ENCODE results near the gene FREM1.

The FREM1 gene

DNA sequence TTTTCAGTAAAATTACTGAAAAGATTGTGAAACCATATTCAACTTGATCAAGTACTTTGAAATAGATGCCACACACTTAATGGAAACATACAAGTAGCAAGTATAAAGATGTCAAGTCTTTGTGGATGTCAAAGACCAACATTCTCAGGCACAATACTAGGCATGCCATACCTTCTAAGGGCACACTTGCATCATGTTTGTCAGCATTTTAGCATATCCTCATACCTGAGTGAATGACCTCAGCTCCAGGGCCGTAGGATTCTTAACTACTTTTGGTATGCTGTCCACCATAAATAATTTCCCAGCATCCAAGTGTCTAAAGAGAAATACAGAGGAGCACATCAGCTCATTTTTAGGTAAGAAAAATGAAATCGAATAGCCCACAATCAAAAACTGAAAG is 86.4 kb downstream of the FREM1 start:
- Histone ChIP-seq H3K9me3 (ENCODE audit: control insufficient read depth in 2 of 2, low read length in 2 of 2) (no peaks in the 10 kb centered on the region), H3K4me3 (ENCODE audit: low read length in 2 of 2) (no peak overlapping the region), H3K27ac (ENCODE audit: low read length) (no peak overlapping the region), H3K9ac (ENCODE audit: low read length in 2 of 2) (no peak overlapping the region), H3K4me1 (ENCODE audit: control insufficient read depth, insufficient read depth, low read length) (no peaks in the 10 kb centered on the region), H3K36me3 (ENCODE audit: control insufficient read depth in 2 of 2, insufficient read depth in 2 of 2, low read length in 2 of 2) (no peaks in the 10 kb centered on the region), H3K27me3 (ENCODE audit: control insufficient read depth in 1 of 2, insufficient read depth in 2 of 2, low read length in 2 of 2) (no peaks in the 10 kb centered on the region)

DNA sequence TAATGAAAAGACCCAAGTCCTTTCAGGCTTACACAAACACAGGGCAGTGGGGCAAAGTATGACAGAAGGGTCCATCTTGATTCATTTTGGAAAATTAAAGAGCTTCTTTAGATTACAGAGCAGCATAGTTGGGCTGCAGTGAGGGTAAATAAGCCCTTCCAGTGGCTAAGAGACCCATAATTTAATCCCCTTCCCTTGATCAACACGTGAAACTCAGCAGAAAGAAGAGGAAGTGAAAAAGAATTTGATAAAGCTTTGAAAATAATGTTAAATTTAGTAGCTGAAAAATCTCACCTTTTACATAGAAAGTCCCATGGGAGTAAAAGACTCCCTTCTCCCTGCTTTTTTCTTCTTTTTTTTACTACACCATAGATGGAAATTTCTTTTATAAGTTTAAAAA is 87.6 kb downstream of the FREM1 start:
- Histone ChIP-seq H3K4me3 (ENCODE audit: low read length in 2 of 2) (no peak overlapping the region), H3K9ac (ENCODE audit: low read length in 2 of 2) (no peak overlapping the region), H3K27ac (ENCODE audit: low read length) (no peak overlapping the region), H3K36me3 (ENCODE audit: control insufficient read depth in 2 of 2, insufficient read depth in 2 of 2, low read length in 2 of 2) (no peaks in the 10 kb centered on the region), H3K27me3 (ENCODE audit: control insufficient read depth in 1 of 2, insufficient read depth in 2 of 2, low read length in 2 of 2) (no peaks in the 10 kb centered on the region), H3K9me3 (ENCODE audit: control insufficient read depth in 2 of 2, low read length in 2 of 2) (no peaks in the 10 kb centered on the region), H3K4me1 (ENCODE audit: control insufficient read depth, insufficient read depth, low read length) (no peaks in the 10 kb centered on the region)

DNA sequence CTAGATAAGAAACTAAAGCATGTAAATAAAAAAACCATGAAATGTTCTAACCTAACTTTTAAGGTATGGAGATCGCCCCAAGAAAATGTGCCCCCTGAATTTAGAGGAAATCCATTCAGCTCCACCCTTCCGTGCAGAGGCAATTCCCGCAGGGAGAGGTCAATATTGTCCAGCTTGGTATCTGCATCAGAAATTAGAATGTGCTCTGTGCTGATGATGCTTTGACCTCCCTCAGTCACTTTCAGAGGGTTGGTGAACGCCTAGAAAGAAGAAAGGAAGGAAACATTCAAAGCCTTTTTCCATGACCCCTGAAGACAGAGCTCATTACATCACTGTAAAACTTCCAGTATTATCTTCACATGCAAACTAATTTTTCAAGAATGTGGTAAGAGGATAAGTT is 91.0 kb downstream of the FREM1 start:
- Histone ChIP-seq H3K4me3 (ENCODE audit: low read length in 2 of 2) (no peak overlapping the region), H3K36me3 (ENCODE audit: control insufficient read depth in 2 of 2, insufficient read depth in 2 of 2, low read length in 2 of 2) (no peaks in the 10 kb centered on the region), H3K9ac (ENCODE audit: low read length in 2 of 2) (no peak overlapping the region), H3K4me1 (ENCODE audit: control insufficient read depth, insufficient read depth, low read length) (no peaks in the 10 kb centered on the region), H3K27ac (ENCODE audit: low read length) (no peak overlapping the region), H3K9me3 (ENCODE audit: control insufficient read depth in 2 of 2, low read length in 2 of 2) (no peaks in the 10 kb centered on the region), H3K27me3 (ENCODE audit: control insufficient read depth in 1 of 2, insufficient read depth in 2 of 2, low read length in 2 of 2) (no peaks in the 10 kb centered on the region)

DNA sequence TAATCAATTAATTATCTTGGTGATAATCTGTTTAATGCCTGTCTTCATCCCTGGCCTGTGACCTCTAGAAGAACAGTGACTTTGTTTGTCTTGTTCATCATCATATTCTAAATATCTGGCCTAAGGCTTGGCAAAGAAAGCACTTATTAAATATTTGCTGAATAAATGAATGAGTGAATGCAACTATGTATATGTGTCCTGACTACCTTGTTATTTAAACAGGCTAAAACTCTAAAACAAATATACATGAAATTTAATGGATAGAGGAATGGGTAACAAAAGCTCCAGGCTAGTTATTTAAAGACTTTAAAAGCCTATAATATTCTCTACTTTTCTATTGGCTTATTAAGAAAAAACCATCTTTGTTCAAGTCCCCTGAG is 96.0 kb downstream of the FREM1 start:
- Histone ChIP-seq H3K4me1 (ENCODE audit: control insufficient read depth, insufficient read depth, low read length) (no peaks in the 10 kb centered on the region), H3K9ac (ENCODE audit: low read length in 2 of 2) (no peak overlapping the region), H3K4me3 (ENCODE audit: low read length in 2 of 2) (no peak overlapping the region), H3K27ac (ENCODE audit: low read length) (no peak overlapping the region), H3K27me3 (ENCODE audit: control insufficient read depth in 1 of 2, insufficient read depth in 2 of 2, low read length in 2 of 2) (no peaks in the 10 kb centered on the region), H3K36me3 (ENCODE audit: control insufficient read depth in 2 of 2, insufficient read depth in 2 of 2, low read length in 2 of 2) (no peaks in the 10 kb centered on the region), H3K9me3 (ENCODE audit: control insufficient read depth in 2 of 2, low read length in 2 of 2) (no peaks in the 10 kb centered on the region)

DNA sequence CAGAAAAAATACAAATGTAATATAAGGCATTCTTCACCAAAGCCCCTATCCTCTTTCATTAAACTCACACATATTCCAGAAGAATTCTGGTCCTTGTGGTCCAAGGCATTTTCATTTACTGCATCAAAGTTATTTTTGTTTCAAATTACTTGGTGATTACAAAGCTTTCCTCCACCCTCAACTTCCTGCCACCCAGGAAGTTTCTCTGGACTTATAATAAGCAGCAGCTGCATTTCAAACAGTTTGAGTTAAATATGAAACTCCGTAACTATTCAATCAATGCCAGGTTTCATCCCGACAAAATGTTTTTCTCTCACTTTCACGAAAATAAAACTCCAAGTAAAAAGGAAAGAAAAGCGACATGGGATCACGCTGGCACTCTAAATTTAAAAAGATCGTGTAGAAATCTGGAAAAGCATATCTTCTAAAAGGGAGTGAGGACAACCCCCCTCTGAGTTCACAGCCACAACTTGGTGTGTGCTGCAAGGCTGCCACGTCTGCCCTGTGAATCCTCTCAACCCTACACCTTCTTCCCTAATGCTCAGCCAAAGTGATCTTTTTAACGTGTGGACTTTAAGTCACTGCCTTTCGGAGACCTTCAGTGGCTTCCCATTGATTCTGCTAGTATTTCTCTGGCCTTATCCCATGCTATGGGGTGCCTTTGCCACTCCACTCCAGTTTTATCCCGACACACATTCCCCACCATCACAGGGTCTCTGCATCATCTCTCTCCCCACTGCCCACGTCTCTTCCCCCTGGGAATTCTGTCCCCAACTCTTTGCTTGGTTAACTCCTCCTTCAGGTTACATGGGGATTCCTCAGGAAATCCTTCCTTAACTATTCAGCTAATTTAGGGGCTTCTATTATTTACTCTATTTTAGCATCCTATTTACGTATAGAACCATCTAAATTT is 96.6 kb downstream of the FREM1 start:
- no peaks in the 10 kb centered on the region for H3K27me3 ChIP-seq (ENCODE audit: control insufficient read depth in 1 of 2, insufficient read depth in 2 of 2, low read length in 2 of 2)
- H3K36me3 ChIP-seq (ENCODE audit: control insufficient read depth in 2 of 2, insufficient read depth in 2 of 2, low read length in 2 of 2): no peaks in the 10 kb centered on the region
- H3K27ac ChIP-seq (ENCODE audit: low read length): no peak overlapping the region
- no peak overlapping the region for H3K9ac ChIP-seq (ENCODE audit: low read length in 2 of 2)
- no peak overlapping the region for H3K4me3 ChIP-seq (ENCODE audit: low read length in 2 of 2)
- no peaks in the 10 kb centered on the region for H3K4me1 ChIP-seq (ENCODE audit: control insufficient read depth, insufficient read depth, low read length)
- no peaks in the 10 kb centered on the region for H3K9me3 ChIP-seq (ENCODE audit: control insufficient read depth in 2 of 2, low read length in 2 of 2)

DNA sequence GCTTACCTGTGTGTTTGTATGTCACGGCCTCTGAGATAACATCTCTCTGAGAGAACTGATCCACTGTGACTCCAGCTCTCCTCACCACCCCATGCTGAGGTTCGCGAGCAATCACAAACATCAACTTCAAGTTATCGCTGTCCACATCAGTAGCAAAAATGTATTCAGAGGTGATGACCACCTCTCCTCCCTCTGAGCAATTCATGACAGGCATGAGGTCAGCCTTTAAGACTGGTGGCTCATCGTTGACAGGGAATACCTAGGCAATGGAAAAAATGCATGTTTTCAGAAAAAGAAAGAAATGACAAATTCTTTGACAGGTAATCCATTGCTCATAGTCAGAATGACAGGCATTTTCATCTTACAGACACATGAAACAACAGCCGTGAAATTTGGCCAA is 97.4 kb downstream of the FREM1 start:
- H3K4me3 ChIP-seq (ENCODE audit: low read length in 2 of 2): no peak overlapping the region
- H3K27me3 ChIP-seq (ENCODE audit: control insufficient read depth in 1 of 2, insufficient read depth in 2 of 2, low read length in 2 of 2): no peaks in the 10 kb centered on the region
- H3K9ac ChIP-seq (ENCODE audit: low read length in 2 of 2): no peak overlapping the region
- H3K9me3 ChIP-seq (ENCODE audit: control insufficient read depth in 2 of 2, low read length in 2 of 2): no peaks in the 10 kb centered on the region
- H3K36me3 ChIP-seq (ENCODE audit: control insufficient read depth in 2 of 2, insufficient read depth in 2 of 2, low read length in 2 of 2): no peaks in the 10 kb centered on the region
- no peaks in the 10 kb centered on the region for H3K4me1 ChIP-seq (ENCODE audit: control insufficient read depth, insufficient read depth, low read length)
- H3K27ac ChIP-seq (ENCODE audit: low read length): no peak overlapping the region

DNA sequence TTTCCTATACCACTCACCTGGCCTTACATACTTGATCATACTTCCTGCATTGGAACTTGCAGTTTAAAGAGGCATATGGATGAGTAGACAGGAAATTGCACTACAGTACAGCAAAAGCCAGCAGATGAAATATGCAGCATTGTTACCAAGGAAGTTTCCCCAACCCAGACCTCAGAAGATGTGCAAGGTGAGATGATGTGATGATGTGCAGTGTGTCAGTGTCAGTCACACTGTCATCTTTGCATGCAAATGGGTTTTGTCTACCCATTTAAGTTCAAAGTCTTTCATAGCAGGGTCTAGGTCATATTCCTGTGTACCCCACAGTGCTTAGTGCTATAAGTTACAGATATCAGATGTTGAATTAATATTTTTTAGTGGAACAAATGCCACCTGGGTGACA is 98.4 kb downstream of the FREM1 start:
- no peaks in the 10 kb centered on the region for H3K4me1 ChIP-seq (ENCODE audit: control insufficient read depth, insufficient read depth, low read length)
- H3K27me3 ChIP-seq (ENCODE audit: control insufficient read depth in 1 of 2, insufficient read depth in 2 of 2, low read length in 2 of 2): no peaks in the 10 kb centered on the region
- H3K36me3 ChIP-seq (ENCODE audit: control insufficient read depth in 2 of 2, insufficient read depth in 2 of 2, low read length in 2 of 2): no peaks in the 10 kb centered on the region
- no peak overlapping the region for H3K9ac ChIP-seq (ENCODE audit: low read length in 2 of 2)
- no peak overlapping the region for H3K4me3 ChIP-seq (ENCODE audit: low read length in 2 of 2)
- H3K9me3 ChIP-seq (ENCODE audit: control insufficient read depth in 2 of 2, low read length in 2 of 2): no peaks in the 10 kb centered on the region
- no peak overlapping the region for H3K27ac ChIP-seq (ENCODE audit: low read length)

DNA sequence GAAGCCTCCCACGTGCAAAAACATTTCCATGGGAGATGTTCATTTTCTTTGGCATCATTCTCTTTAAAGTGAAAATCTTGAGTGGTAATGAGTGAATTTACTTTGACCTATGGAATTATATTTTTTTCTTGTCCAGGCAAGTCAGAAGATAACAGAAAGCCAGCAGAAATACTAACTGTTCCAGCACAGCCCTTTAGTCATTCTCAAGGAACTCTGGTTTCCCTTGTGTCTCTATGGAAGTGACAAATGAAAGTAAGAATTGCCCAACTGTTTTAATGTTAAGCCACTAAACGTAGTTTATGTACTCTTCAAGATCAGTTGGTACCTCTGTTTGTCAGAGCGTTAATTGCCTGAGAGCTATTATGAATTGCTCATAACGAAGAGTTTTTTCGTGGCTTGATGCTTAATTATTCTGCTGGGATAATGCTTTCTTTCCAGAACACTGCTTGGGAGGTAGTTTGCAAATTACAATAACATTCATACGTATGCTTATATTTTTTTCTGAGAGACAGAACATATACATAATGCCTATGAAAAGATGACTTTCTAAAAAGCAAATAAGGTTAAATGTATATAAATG is 103.2 kb downstream of the FREM1 start:
- no peak overlapping the region for H3K27ac ChIP-seq (ENCODE audit: low read length)
- no peaks in the 10 kb centered on the region for H3K27me3 ChIP-seq (ENCODE audit: control insufficient read depth in 1 of 2, insufficient read depth in 2 of 2, low read length in 2 of 2)
- no peak overlapping the region for H3K4me3 ChIP-seq (ENCODE audit: low read length in 2 of 2)
- no peaks in the 10 kb centered on the region for H3K36me3 ChIP-seq (ENCODE audit: control insufficient read depth in 2 of 2, insufficient read depth in 2 of 2, low read length in 2 of 2)
- no peaks in the 10 kb centered on the region for H3K9me3 ChIP-seq (ENCODE audit: control insufficient read depth in 2 of 2, low read length in 2 of 2)
- no peaks in the 10 kb centered on the region for H3K4me1 ChIP-seq (ENCODE audit: control insufficient read depth, insufficient read depth, low read length)
- H3K9ac ChIP-seq (ENCODE audit: low read length in 2 of 2): no peak overlapping the region

DNA sequence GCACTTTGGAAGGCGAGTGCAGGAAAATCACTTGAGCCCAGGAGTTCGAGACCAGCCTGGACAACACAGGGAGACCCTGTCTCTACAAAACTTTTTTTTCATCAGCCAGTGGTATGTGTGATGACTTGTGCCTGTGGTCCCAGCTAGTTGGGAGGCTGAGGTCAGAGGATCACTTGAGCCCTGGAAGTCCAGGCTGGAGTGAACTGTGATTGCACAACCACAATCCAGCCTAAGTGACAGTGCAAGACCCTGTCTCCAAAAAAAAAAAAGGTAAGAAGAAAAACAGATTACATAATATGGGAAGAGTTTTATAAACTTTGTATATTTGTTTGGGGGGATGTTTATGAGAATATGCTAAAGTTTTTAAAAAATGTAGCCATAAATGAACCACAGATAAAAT is 111.2 kb downstream of the FREM1 start:
- Histone ChIP-seq H3K27me3 (ENCODE audit: control insufficient read depth in 1 of 2, insufficient read depth in 2 of 2, low read length in 2 of 2) (peaks cover 0 to 2% of the 10 kb centered on the region in 2 donors), H3K9me3 (ENCODE audit: control insufficient read depth in 2 of 2, low read length in 2 of 2) (no peaks in the 10 kb centered on the region), H3K9ac (ENCODE audit: low read length in 2 of 2) (no peak overlapping the region), H3K27ac (ENCODE audit: low read length) (no peak overlapping the region), H3K36me3 (ENCODE audit: control insufficient read depth in 2 of 2, insufficient read depth in 2 of 2, low read length in 2 of 2) (no peaks in the 10 kb centered on the region), H3K4me3 (ENCODE audit: low read length in 2 of 2) (no peak overlapping the region), H3K4me1 (ENCODE audit: control insufficient read depth, insufficient read depth, low read length) (peaks cover 2% of the 10 kb centered on the region)

DNA sequence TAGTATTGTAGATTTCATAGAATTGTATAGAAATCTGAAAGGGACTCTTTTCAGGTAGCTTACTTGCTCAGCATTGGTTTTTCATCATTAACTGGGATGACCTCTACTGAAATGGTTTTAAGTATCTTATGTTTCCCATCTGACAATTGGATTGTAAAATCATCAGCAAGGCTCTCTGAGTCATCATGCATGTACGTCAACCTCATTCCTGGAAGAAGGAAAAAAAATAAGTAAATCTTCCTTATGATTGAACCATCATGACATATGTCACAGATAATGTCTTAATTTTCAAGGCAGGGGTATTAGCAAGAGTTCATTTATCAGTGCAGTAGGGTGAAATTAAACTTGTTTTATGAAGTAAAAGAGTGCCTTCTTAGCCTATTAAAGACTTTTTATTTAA is 112.8 kb downstream of the FREM1 start:
- Histone ChIP-seq H3K9ac (ENCODE audit: low read length in 2 of 2) (no peak overlapping the region), H3K27ac (ENCODE audit: low read length) (no peak overlapping the region), H3K27me3 (ENCODE audit: control insufficient read depth in 1 of 2, insufficient read depth in 2 of 2, low read length in 2 of 2) (peaks cover 0 to 2% of the 10 kb centered on the region in 2 donors), H3K36me3 (ENCODE audit: control insufficient read depth in 2 of 2, insufficient read depth in 2 of 2, low read length in 2 of 2) (no peaks in the 10 kb centered on the region), H3K9me3 (ENCODE audit: control insufficient read depth in 2 of 2, low read length in 2 of 2) (no peaks in the 10 kb centered on the region), H3K4me1 (ENCODE audit: control insufficient read depth, insufficient read depth, low read length) (peaks cover 2% of the 10 kb centered on the region), H3K4me3 (ENCODE audit: low read length in 2 of 2) (no peak overlapping the region)

DNA sequence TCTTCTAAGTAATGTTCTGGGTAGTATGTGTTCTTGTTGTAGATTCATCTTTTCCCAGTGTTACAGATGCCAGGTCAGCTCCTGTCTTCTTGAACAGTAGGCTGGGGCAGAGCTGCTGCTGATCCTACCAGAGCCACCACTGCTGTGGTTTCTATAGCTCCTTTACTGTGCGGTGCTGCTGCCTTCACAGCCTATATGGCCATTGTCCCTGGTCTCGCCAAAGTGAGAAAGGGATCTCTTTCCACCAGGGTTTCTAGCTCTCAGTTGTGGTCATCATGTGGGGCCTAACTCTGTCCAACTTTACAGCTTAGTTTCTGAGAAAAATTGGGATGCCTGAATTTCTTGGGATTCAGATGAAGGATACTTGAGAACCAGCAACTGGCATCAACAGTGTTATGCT is 116.8 kb downstream of the FREM1 start:
- no peak overlapping the region for H3K27ac ChIP-seq (ENCODE audit: low read length)
- no peaks in the 10 kb centered on the region for H3K27me3 ChIP-seq (ENCODE audit: control insufficient read depth in 1 of 2, insufficient read depth in 2 of 2, low read length in 2 of 2)
- no peaks in the 10 kb centered on the region for H3K36me3 ChIP-seq (ENCODE audit: control insufficient read depth in 2 of 2, insufficient read depth in 2 of 2, low read length in 2 of 2)
- no peak overlapping the region for H3K4me3 ChIP-seq (ENCODE audit: low read length in 2 of 2)
- H3K9me3 ChIP-seq (ENCODE audit: control insufficient read depth in 2 of 2, low read length in 2 of 2): no peaks in the 10 kb centered on the region
- peaks cover 1% of the 10 kb centered on the region for H3K4me1 ChIP-seq (ENCODE audit: control insufficient read depth, insufficient read depth, low read length)
- no peak overlapping the region for H3K9ac ChIP-seq (ENCODE audit: low read length in 2 of 2)

All from stomach smooth muscle (tissue), 2 donors.